NCI-H526 treated with DMSO at 0.1 percent for 48 hours (cell line): ENCODE results near the gene COQ4.
"Not testable (repeated sequence)": the region's sequence is repeated elsewhere in the genome, so short reads cannot be mapped to it uniquely, and the experiment has no call there.

Experiments
- DNase-seq: peaks from one replicate; lab custom pipeline; 2025; lab: John Stamatoyannopoulos, UW

COQ4 gene

GRCh38 chr9:128298535-128299482 is 23.8 kb upstream of the COQ4 start:
- no peak for DNase-seq

- no peak for DNase-seq
Observed at GRCh38 chr9:128304136-128304970, 18.3 kb upstream of the COQ4 start.

GRCh38 chr9:128304971-128305288 is 17.7 kb upstream of the COQ4 start:
- DNase-seq = no peak

GRCh38 chr9:128309551-128309950 is 13.1 kb upstream of the COQ4 start:
- DNase-seq = no peak

- no peak for DNase-seq
Observed at GRCh38 chr9:128310461-128310860, 12.2 kb upstream of the COQ4 start.

GRCh38 chr9:128314697-128315096 is 7.9 kb upstream of the COQ4 start:
- DNase-seq = no peak

- no peak for DNase-seq
Observed at GRCh38 chr9:128316421-128316820, 6.2 kb upstream of the COQ4 start.

GRCh38 chr9:128317629-128318028 is 5.0 kb upstream of the COQ4 start:
- DNase-seq = no peak

DNA sequence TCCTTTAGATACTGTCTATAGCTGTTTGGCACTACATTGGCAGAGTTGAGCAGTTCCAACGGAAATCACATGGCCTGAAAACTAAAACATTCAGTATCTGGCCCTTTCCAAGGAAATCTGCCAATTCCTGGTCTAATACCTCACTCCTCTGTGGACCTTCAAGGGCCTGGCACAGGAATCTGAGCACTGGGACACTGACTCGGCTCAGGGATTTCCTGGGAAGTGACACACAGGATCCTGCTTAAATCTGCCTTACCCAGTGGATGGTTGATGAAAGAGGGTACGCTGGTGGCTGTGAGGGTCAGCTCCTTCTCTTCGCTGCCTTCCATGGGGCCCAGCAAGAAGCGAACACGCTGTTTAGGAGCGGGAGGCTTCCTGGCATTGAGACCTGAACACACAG is 1.3 kb upstream of the COQ4 start:
- no peak for DNase-seq

- DNase-seq = no peak
Observed at GRCh38 chr9:128321879-128322403, 698 bp upstream of the COQ4 start.

DNA sequence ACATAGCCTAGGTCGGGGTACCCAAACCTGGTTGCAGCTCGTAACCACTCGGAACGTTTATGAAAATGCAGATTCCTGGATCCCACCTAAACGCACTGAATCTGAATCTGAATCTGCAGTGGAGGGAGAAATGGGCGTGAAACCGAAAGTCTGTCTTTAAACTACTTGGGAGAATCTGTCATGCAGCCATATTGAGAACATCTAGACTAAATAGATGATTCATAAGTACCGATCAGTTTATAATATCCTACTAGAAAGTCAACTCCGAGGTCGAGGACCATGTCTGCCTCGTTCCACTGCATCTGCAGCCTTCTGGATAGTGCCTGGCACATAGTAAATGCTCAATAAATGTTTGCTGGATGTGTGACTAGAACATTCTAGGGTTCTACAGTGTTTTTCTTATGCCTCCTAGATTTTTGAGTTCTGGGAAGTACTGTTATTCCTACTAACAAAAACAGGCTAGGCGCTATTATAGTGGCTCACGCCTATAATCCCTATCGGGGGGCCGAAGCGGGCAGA is 632 bp downstream of the COQ4 start:
- no peak for DNase-seq

DNA sequence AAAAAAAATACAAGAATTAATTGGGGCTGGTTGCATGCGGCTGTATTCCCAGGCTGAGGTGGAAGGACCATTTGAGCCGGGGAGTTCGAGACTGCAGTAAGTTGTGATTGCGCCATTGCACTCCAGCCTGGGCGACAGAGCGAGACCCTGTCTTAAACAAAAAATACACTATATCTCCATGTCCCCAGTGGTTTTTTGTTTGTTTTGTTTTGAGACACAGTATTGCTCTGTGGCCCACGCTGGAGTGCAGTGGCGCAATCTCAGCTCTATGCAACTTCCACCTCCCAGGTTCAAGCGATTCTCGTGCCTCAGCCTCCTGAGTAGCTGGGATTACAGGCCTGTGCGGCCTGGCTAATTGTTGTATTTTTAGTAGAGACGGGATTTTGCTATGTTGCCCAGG is 1.2 kb downstream of the COQ4 start:
- DNase-seq = no peak

DNA sequence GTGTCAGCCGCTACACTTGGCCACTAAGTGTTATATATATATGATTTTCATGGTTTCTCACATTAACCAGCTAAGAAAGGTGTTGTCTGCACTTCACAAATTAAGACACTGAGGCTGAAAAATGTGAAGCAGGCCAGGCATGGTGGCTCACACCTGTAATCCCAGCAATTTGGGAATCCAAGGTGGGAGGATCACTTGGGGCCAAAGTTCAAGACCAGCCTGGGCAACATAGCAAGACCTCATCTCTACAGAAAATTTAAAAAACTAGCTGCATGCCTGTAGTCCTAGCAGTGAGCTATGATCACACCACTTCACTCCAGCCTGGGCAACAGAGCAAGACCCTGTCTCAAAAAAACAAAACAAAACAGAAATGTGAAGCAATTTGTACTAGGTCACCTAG is 1.8 kb downstream of the COQ4 start:
- DNase-seq = no peak

GRCh38 chr9:128325629-128326028 is 3.0 kb downstream of the COQ4 start:
- DNase-seq = no peak

- no peak for DNase-seq
Observed at GRCh38 chr9:128333451-128333869, 10.8 kb downstream of the COQ4 start.

- DNase-seq = no peak
Observed at GRCh38 chr9:128335161-128335560, 12.5 kb downstream of the COQ4 start.

GRCh38 chr9:128335914-128336313 is 13.3 kb downstream of the COQ4 start:
- no peak for DNase-seq

DNA sequence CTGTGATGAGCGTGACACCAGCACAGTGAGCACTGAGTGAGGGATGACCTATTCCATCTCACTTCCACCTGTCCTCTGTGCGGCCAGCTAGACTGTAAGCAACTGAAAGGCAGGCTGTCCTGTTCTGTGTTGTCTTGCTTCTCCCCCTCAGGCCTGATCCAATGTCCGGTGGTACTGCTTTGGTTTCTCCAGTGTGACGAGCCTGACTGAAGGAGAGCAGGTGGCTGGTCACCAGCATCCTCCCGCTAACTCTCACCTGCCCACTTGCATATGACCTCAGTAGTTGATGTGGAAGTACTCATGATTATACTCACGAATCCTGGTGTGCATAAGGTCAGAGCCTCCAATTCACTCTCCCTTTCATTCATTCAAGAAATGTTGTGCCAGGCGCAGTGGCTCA is 15.3 kb downstream of the COQ4 start:
- no peak for DNase-seq

- not testable (repeated sequence) for DNase-seq
Observed at GRCh38 chr9:128338852-128339614, 16.4 kb downstream of the COQ4 start.

DNA sequence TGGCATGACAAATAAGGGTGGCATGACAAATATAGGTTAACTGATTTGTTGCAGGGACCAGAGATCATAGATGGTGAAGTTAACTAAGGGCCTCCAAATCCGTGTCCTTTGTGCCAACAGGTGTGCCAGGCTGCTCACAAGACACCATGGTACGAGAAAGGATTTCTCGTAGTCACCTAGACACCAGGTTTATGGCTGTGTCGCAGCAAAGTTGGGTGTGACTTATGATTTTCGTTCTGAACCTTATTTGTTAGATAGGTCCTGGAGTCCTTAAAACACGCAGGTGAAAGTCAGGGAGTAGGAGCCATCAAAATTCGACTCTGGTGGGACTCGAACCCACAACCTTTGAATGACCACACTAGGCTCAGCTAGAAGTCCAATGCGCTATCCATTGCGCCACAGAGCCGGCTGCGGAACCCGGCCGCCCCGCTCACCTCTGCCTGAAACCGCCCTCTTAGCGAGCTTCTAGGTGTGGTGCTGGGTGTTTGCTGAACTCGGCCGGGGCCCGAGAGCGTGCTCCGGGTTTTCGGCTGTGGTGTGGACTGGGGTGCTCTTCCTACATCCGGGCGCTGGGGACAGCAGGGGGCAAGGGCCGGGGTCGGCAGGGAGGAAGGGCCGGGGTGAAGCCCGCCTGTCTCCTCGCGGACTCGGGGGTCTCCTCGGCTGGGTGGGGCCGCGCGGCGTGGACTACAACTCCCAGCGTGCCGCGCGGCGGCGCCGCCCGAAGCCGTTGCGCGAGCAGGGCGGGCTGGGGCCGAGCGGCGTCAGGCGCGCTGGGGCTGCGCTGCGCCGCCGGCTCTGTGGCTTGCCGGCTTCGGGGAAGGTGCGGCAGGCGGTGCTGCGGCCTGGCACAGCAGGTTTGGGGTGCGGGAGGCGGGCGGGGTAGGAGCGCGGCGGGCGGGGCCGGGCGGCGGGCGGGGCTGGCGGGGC is 17.4 kb downstream of the COQ4 start, which contains the start of gene SLC27A4:
SLC27A4 (plus strand) TSS at position 767 of the 930 bp plus-strand sequence. CDS start 2,606 bp downstream, outside the sequence.
- peak; percentile 58 for DNase-seq
